Loucy (cell line): ENCODE measurements around the gene NEK7.
"Not testable (repeated sequence)": the region's sequence is repeated elsewhere in the genome, so short reads cannot be mapped to it uniquely, and the experiment has no call there.

ENCODE experiments used
- H2AFZ ChIP-seq: fragments of 200-600 bp; sonication (generic); 2 replicates; pipeline ENCODE4 v1.6.0; 2016; ENCODE audit warnings: antibody characterized with exemption, mild to moderate bottlenecking, low read length, moderate library complexity
- H3F3A ChIP-seq: fragments of 200-600 bp; 2 replicates; pipeline ENCODE4 v1.6.0; 2016; ENCODE audit warnings: antibody characterized with exemption, low read depth, mild to moderate bottlenecking
- H3K27me3 ChIP-seq: fragments of 200-600 bp; sonication (generic); 2 replicates; pipeline ENCODE4 v1.6.1; 2014; ENCODE audit warnings: low read length, mild to moderate bottlenecking; ENCODE audit not compliant: insufficient read depth, poor library complexity, severe bottlenecking
- H3K36me3 ChIP-seq: fragments of 200-600 bp; sonication (generic); 2 replicates; pipeline ENCODE4 v1.6.1; 2016; ENCODE audit warnings: low read length; ENCODE audit not compliant: insufficient read depth
- H3K4me1 ChIP-seq: fragments of 200-600 bp; sonication (generic); 2 replicates; pipeline ENCODE4 v1.5.1; 2014; ENCODE audit warnings: low read length, mild to moderate bottlenecking; ENCODE audit not compliant: insufficient read depth, poor library complexity, severe bottlenecking
- H3K4me2 ChIP-seq: fragments of 200-600 bp; sonication (generic); 2 replicates; pipeline ENCODE4 v1.6.0; 2014; ENCODE audit warnings: antibody characterized with exemption, low read length, low read depth, mild to moderate bottlenecking; ENCODE audit not compliant: poor library complexity, severe bottlenecking
- H3K4me3 ChIP-seq: fragments of 200-600 bp; sonication (generic); 2 replicates; pipeline ENCODE4 v1.5.1; 2014; ENCODE audit warnings: low read length, mild to moderate bottlenecking, mixed read lengths; ENCODE audit not compliant: poor library complexity, severe bottlenecking
- H3K79me2 ChIP-seq: fragments of 200-600 bp; sonication (generic); 2 replicates; pipeline ENCODE4 v1.6.1; 2014; ENCODE audit warnings: low read length; ENCODE audit not compliant: insufficient read depth
- H3K9ac ChIP-seq: fragments of 200-600 bp; sonication (generic); 2 replicates; pipeline ENCODE4 v1.6.0; 2014; ENCODE audit warnings: mild to moderate bottlenecking, low read depth, low read length, moderate library complexity; ENCODE audit not compliant: poor library complexity, severe bottlenecking
- H3K9me2 ChIP-seq: fragments of 200-600 bp; sonication (generic); replicated peaks from 2 replicates; pipeline ENCODE4 v1.6.1; 2016; ENCODE audit warnings: low read depth, low read length, mixed read lengths
- H3K9me3 ChIP-seq: fragments of 200-600 bp; sonication (generic); 2 replicates; pipeline ENCODE4 v1.6.1; 2014; ENCODE audit warnings: mild to moderate bottlenecking, antibody characterized with exemption, low read length, low read depth; ENCODE audit not compliant: insufficient read depth
- H4K20me1 ChIP-seq: fragments of 200-600 bp; sonication (generic); 2 replicates; pipeline ENCODE4 v1.6.0; 2014; ENCODE audit warnings: antibody characterized with exemption, low read length, mild to moderate bottlenecking; ENCODE audit not compliant: insufficient read depth, poor library complexity, severe bottlenecking
- CTCF ChIP-seq: fragments of 200-600 bp; sonication (generic); conservative IDR thresholded peaks from 2 replicates; pipeline ENCODE4 v1.5.1; 2014; ENCODE audit warnings: mild to moderate bottlenecking, antibody characterized with exemption, low read length
- EZH2phosphoT487 ChIP-seq: fragments of 200-600 bp; IDR thresholded peaks from 2 replicates; pipeline ENCODE4 v1.6.1; 2018; ENCODE audit warnings: antibody characterized with exemption, mild to moderate bottlenecking, moderate library complexity, borderline replicate concordance

The NEK7 gene

GRCh38 chr1:198187973-198188588 is 31.3 kb downstream of the NEK7 start:
- H4K20me1 ChIP-seq: peaks cover 17% of the 10 kb centered on the region
- peak overlapping the region; percentile 67 for H3K4me2 ChIP-seq
- no peaks in the 10 kb centered on the region for H3K36me3 ChIP-seq
- no peaks in the 10 kb centered on the region for H3K27me3 ChIP-seq
- peaks cover 97% of the 10 kb centered on the region for H3K79me2 ChIP-seq
- no peaks in the 10 kb centered on the region for H3K9me3 ChIP-seq
- peak overlapping the region; percentile 36 for H3K4me3 ChIP-seq
- no peaks in the 10 kb centered on the region; the same call in 1 of the 2 replicates for H3F3A ChIP-seq
- no peak overlapping the region for H2AFZ ChIP-seq
- peak overlapping the region; percentile 14 for H3K9ac ChIP-seq
- no peaks in the 10 kb centered on the region for H3K9me2 ChIP-seq
- peaks cover 89% of the 10 kb centered on the region for H3K4me1 ChIP-seq
- TF ChIP-seq CTCF (no peak), EZH2phosphoT487 (no peak)

GRCh38 chr1:198191117-198191516 is 34.3 kb downstream of the NEK7 start:
- Histone ChIP-seq H3K4me3 (peak overlapping the region; percentile 24), H3K79me2 (peaks cover 95% of the 10 kb centered on the region), H3K9me3 (no peaks in the 10 kb centered on the region), H3K9me2 (no peaks in the 10 kb centered on the region), H3K27me3 (no peaks in the 10 kb centered on the region), H4K20me1 (peaks cover 28% of the 10 kb centered on the region), H3F3A (peaks cover under 1% of the 10 kb centered on the region; the same call in 1 of the 2 replicates), H3K4me2 (peak overlapping the region; percentile 67), H2AFZ (no peak overlapping the region), H3K4me1 (peaks cover 71% of the 10 kb centered on the region), H3K9ac (no peak overlapping the region), H3K36me3 (no peaks in the 10 kb centered on the region)
- no peak for TF ChIP-seq CTCF
- TF ChIP-seq EZH2phosphoT487: no peak

GRCh38 chr1:198193871-198194270 is 37.1 kb downstream of the NEK7 start:
- not testable (repeated sequence) for H3K9me3 ChIP-seq, H2AFZ ChIP-seq, H3K9ac ChIP-seq, H3K9me2 ChIP-seq, H3K36me3 ChIP-seq, H3K27me3 ChIP-seq, H3F3A ChIP-seq, H3K4me3 ChIP-seq
- Histone ChIP-seq H3K79me2 (peaks cover 98% of the 10 kb centered on the region), H3K4me2 (peak overlapping the region; percentile 6), H4K20me1 (peaks cover 47% of the 10 kb centered on the region), H3K4me1 (peaks cover 61% of the 10 kb centered on the region)

- peaks cover 48% of the 10 kb centered on the region for H4K20me1 ChIP-seq
- H3K4me3 ChIP-seq: no peak overlapping the region
- H3K27me3 ChIP-seq: no peaks in the 10 kb centered on the region
- H2AFZ ChIP-seq: no peak overlapping the region
- peaks cover 98% of the 10 kb centered on the region for H3K79me2 ChIP-seq
- H3K36me3 ChIP-seq: no peaks in the 10 kb centered on the region
- H3K9ac ChIP-seq: no peak overlapping the region
- H3K4me1 ChIP-seq: peaks cover 43% of the 10 kb centered on the region
- H3F3A ChIP-seq: peaks cover 3% of the 10 kb centered on the region; the same call in 1 of the 2 replicates
- no peaks in the 10 kb centered on the region for H3K9me3 ChIP-seq
- H3K4me2 ChIP-seq: no peak overlapping the region
- no peaks in the 10 kb centered on the region for H3K9me2 ChIP-seq
- TF ChIP-seq EZH2phosphoT487 (no peak), CTCF (no peak)
These were observed 39.8 kb downstream of the NEK7 start for GRCh38 chr1:198196630-198197029.
